NT2/D1 (cell line): ENCODE measurements around the gene BABAM2.
"Not testable (repeated sequence)": the region's sequence is repeated elsewhere in the genome, so short reads cannot be mapped to it uniquely, and the experiment has no call there.

ENCODE experiments used
- DNase-seq: peaks from one replicate; pipeline ENCODE4 v3.0.0-alpha.2; 2011; ENCODE audit warnings: low read depth, low spot score
- H3K27me3 ChIP-seq: 2 replicates; pipeline ENCODE4 v1.6.0; 2011; ENCODE audit warnings: mild to moderate bottlenecking; ENCODE audit not compliant: insufficient read length, insufficient read depth
- H3K36me3 ChIP-seq: 2 replicates; pipeline ENCODE4 v1.6.1; 2011; ENCODE audit warnings: mild to moderate bottlenecking, low read length, mixed read lengths; ENCODE audit not compliant: insufficient read depth, insufficient read length
- H3K4me1 ChIP-seq: 2 replicates; pipeline ENCODE4 v1.5.1; 2011; ENCODE audit not compliant: insufficient read depth, insufficient read length
- H3K4me3 ChIP-seq: 2 replicates; pipeline ENCODE4 v1.5.1; 2011; ENCODE audit warnings: low read depth; ENCODE audit not compliant: insufficient read length
- H3K9ac ChIP-seq: 2 replicates; pipeline ENCODE4 v1.6.0; 2011; ENCODE audit warnings: low read depth; ENCODE audit not compliant: insufficient read length
- H3K9me3 ChIP-seq: 2 replicates; pipeline ENCODE4 v1.5.1; 2011; ENCODE audit warnings: mild to moderate bottlenecking, low read length; ENCODE audit not compliant: insufficient read depth
- SUZ12 ChIP-seq: IDR thresholded peaks from 2 replicates; pipeline ENCODE4 v1.6.1; 2011; ENCODE audit not compliant: insufficient read length, insufficient read depth; ENCODE audit errors: extremely low read depth
- YY1 ChIP-seq: IDR thresholded peaks from 2 replicates; pipeline ENCODE4 v1.6.1; 2011; ENCODE audit not compliant: insufficient read length, insufficient read depth
- ZNF274 ChIP-seq: IDR thresholded peaks from 2 replicates; pipeline ENCODE4 v1.6.1; 2011; ENCODE audit warnings: mild to moderate bottlenecking, low read depth, low read length

BABAM2 gene

DNA sequence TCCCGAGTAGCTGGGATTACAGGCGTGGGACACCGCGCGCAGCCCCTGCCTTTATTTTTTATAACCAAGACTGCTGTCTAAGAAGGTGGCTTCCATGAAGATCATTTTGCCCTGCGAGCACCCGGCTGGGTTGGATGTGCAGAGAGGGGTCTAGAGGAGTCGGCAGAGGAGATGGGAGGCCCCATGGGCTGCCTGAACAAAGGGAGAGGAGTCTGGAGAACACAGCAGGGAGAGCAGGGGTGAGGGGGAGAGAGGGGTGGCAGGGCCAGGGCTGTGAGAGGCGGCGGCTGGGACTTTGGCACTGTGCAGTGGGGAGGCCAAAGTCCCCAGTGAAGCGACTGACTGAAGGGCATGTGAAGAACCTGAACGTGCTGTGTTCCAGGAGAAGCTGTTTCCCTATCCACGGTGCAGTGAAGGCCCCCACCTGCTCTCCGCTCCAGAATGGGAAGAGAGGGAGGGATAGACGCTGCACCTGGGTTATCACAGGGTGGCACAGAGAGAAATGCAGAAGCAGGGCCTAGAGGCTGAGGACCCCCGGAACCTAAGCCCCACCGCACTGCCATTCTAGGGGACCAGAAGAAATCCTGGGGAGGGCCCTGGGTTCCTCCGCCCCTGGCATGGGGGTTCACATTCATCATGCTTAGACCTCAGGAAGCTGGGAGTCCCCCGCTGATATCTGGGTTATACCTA is 477.3 kb downstream of the BABAM2 start:
- H3K36me3 ChIP-seq: no peaks in the 10 kb centered on the region
- no peak overlapping the region for H3K9ac ChIP-seq
- DNase-seq: no peak
- H3K4me3 ChIP-seq: no peak overlapping the region
- TF ChIP-seq YY1 (no peak), SUZ12 (no peak), ZNF274 (no peak)
- H3K9me3 ChIP-seq: no peaks in the 10 kb centered on the region
- no peaks in the 10 kb centered on the region for H3K27me3 ChIP-seq
- H3K4me1 ChIP-seq: peaks cover 3% of the 10 kb centered on the region

DNA sequence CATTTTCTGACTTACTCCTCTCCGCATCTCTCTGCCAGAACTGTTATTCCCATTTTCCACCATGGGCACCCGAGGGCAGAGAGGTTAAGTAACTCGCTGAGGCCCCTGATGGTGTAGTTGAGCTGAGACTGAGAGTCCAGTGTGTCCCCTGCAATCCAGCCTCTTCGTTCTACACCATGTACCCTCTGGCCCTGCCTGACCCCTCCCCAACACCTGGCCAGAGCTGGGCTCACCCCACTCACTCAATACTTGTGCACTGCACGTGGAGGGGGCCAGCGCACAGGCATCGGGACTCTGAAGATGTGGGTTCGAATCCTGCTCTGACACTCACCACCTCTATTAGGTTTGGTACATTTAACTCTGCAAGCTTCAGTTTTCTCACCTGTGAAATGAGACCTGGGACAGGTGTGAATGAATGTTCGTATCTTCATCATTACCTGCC is 477.8 kb downstream of the BABAM2 start:
- Histone ChIP-seq H3K9ac (no peak overlapping the region), H3K36me3 (no peaks in the 10 kb centered on the region), H3K4me1 (no peaks in the 10 kb centered on the region), H3K27me3 (no peaks in the 10 kb centered on the region), H3K9me3 (no peaks in the 10 kb centered on the region), H3K4me3 (no peak overlapping the region)
- DNase-seq: no peak
- no peak for TF ChIP-seq SUZ12
- no peak for TF ChIP-seq ZNF274
- TF ChIP-seq YY1: no peak

DNA sequence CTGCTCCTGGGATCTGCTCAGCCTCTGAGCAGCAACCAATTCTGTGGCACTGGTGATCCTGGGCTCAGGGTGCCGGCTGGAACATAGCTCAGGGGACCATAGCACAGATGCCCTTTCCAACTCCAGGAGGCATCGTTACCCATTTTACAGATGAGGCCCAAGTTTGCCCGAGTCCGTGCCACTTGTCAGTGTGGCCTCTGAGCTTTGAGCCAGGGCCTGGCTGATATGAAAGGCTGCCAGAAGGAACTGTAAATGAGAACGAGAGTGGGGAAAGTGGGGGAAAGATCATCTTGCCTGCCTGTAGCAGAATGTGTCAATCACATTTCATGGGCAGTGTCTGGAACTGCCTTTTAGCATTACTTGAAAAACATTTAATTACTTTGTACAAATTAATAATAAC is 478.8 kb downstream of the BABAM2 start:
- Histone ChIP-seq H3K4me1 (no peaks in the 10 kb centered on the region), H3K9me3 (no peaks in the 10 kb centered on the region), H3K27me3 (no peaks in the 10 kb centered on the region), H3K36me3 (no peaks in the 10 kb centered on the region), H3K4me3 (no peak overlapping the region), H3K9ac (no peak overlapping the region)
- TF ChIP-seq SUZ12 (no peak), YY1 (no peak), ZNF274 (no peak)
- no peak for DNase-seq

DNA sequence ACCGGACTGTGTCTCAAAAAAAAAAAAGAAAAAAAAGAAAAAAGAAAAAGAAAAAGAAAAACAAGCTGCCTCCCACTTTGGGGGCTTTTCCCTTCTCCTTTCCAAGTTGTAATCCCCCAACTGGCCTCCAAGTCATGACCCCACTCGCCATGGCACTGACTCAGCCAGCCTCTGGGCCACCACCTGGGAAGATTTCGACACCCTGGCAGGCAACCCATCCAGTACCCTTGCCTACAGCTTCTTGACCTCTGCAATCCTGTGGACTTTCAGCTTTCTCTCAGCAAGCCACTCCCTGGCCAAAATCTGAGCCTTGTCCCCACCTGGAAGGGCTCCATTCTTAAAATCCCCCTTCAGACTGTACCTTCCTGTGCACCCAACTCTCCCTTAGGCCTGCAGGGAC is 479.8 kb downstream of the BABAM2 start:
- Histone ChIP-seq H3K36me3 (no peaks in the 10 kb centered on the region), H3K4me1 (peaks cover 3% of the 10 kb centered on the region), H3K27me3 (no peaks in the 10 kb centered on the region), H3K9ac (no peak overlapping the region), H3K4me3 (no peak overlapping the region), H3K9me3 (no peaks in the 10 kb centered on the region)
- no peak for DNase-seq
- TF ChIP-seq SUZ12 (no peak), ZNF274 (no peak), YY1 (no peak)

DNA sequence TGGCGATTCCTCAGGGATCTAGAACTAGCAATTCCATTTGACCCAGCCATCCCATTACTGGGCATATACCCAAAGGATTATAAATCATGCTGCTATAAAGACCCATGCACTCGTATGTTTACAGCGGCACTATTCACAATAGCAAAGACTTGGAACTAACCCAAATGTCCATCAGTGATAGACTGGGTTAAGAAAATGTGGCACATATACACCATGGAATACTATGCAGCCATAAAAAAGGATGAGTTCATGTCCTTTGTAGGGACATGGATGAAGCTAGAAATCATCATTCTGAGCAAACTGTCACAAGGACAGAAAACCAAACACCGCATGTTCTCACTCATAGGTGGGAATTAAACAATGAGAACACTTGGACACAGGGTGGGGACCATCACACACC is 481.2 kb downstream of the BABAM2 start:
- H3K4me1 ChIP-seq, H3K9me3 ChIP-seq, H3K9ac ChIP-seq, H3K4me3 ChIP-seq, H3K36me3 ChIP-seq, DNase-seq, H3K27me3 ChIP-seq: not testable (repeated sequence)

DNA sequence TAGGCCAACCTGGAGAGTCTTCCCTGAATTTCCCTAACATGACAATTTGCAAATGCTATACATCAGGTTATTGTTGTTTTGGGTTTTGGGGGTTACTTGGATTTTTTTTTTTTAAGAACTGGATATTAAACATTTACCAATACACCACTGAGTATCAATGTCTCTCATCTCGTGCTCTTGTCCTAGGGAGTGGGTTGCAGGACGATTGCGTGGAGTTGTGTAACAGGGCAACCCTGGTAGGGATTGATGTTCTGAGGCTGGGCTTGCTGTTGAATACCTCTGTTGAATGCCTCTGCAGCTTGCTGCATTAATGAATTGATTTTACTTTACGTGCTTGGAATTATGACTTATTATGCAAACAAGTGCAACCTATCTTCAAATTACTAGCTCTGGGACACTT is 483.3 kb downstream of the BABAM2 start:
- H3K27me3 ChIP-seq: no peaks in the 10 kb centered on the region
- no peaks in the 10 kb centered on the region for H3K9me3 ChIP-seq
- H3K36me3 ChIP-seq: no peaks in the 10 kb centered on the region
- no peak overlapping the region for H3K4me3 ChIP-seq
- H3K9ac ChIP-seq: no peak overlapping the region
- TF ChIP-seq ZNF274 (no peak), SUZ12 (no peak), YY1 (no peak)
- H3K4me1 ChIP-seq: peaks cover 7% of the 10 kb centered on the region
- DNase-seq: no peak

DNA sequence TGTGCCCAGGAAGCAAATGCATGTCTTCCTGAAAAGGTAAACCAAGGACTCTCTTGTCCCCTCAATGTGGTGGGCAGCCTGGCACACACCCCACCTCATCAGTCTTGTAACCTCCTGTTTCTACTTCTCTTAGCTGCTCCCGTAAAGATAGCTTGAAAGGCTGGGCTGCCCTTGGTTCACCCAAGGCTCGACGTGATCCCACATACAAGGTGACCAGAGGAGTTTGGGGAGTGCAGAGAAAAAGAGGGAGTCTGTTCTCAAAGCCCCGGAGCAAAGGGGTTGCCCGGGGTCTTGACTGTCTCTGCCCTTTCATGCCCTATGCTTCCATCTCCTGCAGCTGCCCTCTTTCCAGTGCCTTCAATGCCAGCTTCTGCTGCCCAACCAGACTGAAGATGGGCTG is 483.8 kb downstream of the BABAM2 start:
- TF ChIP-seq YY1: no peak
- no peak for TF ChIP-seq SUZ12
- no peak for TF ChIP-seq ZNF274
- H3K4me3 ChIP-seq: no peak overlapping the region
- no peaks in the 10 kb centered on the region for H3K9me3 ChIP-seq
- no peaks in the 10 kb centered on the region for H3K36me3 ChIP-seq
- H3K4me1 ChIP-seq: peaks cover 7% of the 10 kb centered on the region
- H3K27me3 ChIP-seq: no peaks in the 10 kb centered on the region
- DNase-seq: no peak
- no peak overlapping the region for H3K9ac ChIP-seq

DNA sequence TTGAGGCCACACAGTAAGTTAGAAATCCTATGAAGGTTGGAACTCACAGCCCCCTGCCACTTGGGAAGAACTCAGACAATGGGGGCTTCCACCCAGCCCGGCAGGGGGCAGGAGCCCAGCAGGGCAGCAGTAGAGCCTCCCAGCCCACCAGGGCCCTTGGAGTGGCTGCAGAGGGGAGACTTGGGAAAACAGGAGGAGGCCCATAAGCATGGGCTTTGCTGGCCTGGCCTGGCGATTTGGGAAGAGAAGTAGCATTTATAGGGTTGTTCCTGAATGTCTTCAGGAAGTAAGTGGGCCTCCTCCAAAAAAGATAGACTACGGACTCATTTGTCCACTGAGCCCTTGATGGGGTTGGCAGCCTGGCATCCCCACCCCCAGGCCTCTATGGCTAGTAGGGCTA is 484.7 kb downstream of the BABAM2 start:
- no peak for TF ChIP-seq ZNF274
- no peak for TF ChIP-seq SUZ12
- TF ChIP-seq YY1: no peak
- no peak overlapping the region for H3K4me3 ChIP-seq
- H3K9ac ChIP-seq: no peak overlapping the region

More for the DNA sequence above, 484.7 kb downstream of the BABAM2 start:
- H3K27me3 ChIP-seq: peaks cover 2% of the 10 kb centered on the region
- DNase-seq: no peak
- H3K9me3 ChIP-seq: no peaks in the 10 kb centered on the region
- H3K4me1 ChIP-seq: peaks cover 7% of the 10 kb centered on the region
- H3K36me3 ChIP-seq: no peaks in the 10 kb centered on the region
